CD4-positive, alpha-beta T cell treated with Interleukin-2 at 100 ng/mL for 4 hours (primary cell): ENCODE measurements around the gene CD226.
A peak's percentile ranks its signal among the peaks of the same experiment; 100 is the strongest.
"Not testable (repeated sequence)": the region's sequence is repeated elsewhere in the genome, so short reads cannot be mapped to it uniquely, and the experiment has no call there.

Experiments
- DNase-seq: peaks from one replicate; pipeline ENCODE4 v3.0.0-alpha.2; 2020; ENCODE audit warnings: low spot score

Gene CD226

DNA sequence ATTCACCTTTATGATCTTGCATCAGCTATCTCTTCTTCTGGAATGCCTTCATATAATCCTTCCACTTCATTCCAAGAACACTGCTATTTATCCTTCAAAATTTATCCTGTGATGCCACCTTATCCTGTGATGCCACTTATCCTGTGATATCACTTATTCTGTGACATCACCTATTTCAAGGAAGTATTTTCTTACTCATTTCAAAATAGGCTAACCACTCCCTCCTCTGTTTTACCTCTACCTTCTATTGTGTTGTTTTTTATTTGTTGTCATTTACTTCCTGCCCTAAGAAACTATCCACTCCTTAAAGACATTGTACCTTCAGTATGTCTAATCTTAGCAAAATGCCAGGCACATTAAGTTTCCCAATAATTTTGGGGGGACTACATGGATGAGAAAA is 38.8 kb downstream of the CD226 start:
- DNase-seq = peak; percentile 11

DNA sequence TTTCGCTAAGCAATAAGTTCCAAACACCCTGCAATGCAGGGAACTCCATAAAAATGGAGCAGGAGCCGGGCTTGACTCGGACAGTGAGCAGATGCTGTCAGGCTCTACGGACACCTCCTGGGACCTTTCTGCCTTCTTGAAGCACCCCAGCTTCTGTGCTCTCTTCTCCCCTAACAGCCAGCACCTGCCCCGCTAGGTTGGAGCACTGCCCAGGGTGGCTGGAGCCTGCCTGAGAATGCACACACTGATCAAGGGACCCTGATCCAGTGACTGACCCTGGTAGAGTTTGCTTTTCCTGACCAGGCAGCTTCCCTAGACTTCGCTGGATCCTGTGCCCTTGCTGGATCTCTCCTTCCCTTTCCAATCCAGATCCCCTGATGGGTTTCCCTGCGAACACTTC is 40.9 kb downstream of the CD226 start:
- DNase-seq = no peak

- no peak for DNase-seq
These were observed 46.7 kb downstream of the CD226 start for GRCh38 chr18:69900941-69901340.

DNA sequence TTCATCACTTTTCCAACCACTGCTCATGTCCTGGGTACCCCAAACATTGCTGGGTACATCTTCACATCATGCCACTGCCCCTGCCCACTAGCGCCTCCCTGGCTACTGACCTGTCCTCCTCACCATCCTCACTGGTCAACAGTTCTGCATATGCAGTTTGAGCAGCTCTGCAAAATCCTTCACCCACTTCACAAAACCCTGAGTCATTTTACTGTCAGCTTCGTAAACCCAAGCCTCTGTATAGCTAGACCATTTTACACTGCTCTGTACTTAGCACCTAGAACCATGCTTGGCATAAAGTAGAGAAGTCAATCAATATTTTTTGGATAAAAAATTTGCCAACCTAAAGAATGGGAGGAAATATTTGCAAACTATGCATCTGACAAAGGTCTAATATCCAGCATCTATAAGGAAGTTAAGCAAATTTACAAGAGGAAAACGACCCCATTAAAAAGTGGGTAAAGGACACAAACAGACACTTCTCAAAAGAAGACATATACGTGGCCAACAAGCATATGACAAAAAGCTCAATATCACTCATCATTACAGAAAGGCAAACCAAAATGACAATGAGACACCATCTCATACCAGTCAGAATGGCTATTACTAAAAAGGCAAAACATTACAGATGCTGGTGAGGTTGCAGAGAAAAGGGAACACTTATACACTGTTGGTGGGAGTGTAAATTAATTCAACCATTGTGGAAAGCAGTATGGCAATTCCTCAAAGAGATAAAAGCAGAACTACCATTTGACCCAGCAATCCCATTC is 48.3 kb downstream of the CD226 start:
- not testable (repeated sequence) for DNase-seq

- no peak for DNase-seq
These were observed 49.3 kb downstream of the CD226 start for GRCh38 chr18:69898241-69898861.

DNA sequence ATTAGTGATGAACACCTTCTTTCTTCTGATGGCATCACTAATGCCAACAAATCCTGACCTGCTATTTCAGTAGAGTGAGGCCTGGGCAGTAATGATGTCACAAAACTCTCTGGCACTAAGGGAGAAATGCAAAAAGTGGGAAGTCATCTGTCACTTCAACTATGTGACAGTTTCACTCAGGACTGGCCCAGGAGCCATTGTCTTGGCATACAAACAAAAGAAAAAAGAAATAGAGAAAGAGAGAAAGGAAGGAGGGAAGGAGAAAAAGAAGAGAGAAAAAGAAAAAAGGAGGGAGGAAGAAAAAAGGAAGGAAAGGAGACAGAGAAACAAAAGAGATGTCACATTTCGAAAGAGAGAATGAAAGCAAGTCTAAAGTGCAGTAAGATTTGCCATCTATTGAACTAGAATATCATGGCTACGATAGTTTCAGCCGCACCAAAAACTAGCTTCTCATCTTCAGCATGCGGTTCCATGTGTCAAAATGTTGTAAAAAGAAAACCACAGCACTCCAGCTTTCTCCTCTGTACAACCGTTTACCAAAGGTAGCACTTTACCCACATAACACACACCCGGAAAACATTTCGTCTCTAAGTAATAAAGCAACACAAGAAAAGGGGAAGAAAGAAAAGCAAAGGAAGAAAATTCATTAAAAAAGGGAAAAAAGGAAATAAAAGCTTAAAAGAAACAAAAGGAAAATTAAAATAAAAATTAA is 50.1 kb downstream of the CD226 start:
- DNase-seq = peak; percentile 57

- peak; percentile 56 for DNase-seq
These were observed 52.3 kb downstream of the CD226 start for GRCh38 chr18:69895066-69896047.

GRCh38 chr18:69894467-69894866 is 53.2 kb downstream of the CD226 start:
- no peak for DNase-seq

DNA sequence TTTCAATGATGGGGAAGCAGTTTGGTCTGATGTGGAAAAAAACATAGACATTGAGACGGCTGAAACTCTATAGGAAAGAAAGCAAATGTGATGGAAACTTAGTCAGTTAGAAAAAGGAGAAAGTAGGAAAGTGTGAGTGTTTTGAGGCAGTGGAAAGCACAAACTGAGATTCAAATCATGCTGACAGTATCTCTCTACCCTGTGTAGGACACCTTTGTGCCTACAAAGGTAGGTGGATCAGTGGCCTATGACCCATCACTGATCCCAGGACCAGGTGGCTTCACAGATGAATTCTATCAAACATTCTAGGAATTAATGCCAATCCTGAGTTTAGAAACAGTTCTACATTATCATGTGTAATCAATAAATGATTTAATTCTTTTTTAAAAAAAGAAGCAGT is 57.1 kb downstream of the CD226 start:
- DNase-seq = no peak

- no peak for DNase-seq
These were observed 58.7 kb downstream of the CD226 start for GRCh38 chr18:69889009-69889408.

DNA sequence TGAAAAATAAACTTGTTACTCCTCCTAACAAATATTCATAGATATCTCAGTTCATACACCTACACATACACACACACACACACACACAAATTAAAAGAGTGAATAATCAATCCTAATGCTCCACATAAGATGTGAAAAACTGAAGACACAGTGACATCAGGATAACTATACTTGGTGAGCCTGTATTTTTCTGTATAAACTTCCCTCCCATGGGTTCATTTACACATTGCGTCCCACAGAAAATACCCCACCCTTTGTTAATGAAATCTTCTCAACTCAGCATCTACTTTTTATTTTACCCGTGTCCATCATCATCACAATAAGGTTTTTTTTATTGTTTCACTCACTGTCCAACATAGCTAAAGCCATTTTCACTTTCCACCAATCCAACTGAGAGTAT is 60.4 kb downstream of the CD226 start:
- DNase-seq = no peak

GRCh38 chr18:69885841-69886531 is 61.7 kb downstream of the CD226 start:
- DNase-seq = peak; percentile 73

- no peak for DNase-seq
These were observed 62.3 kb downstream of the CD226 start for GRCh38 chr18:69885355-69885754.

GRCh38 chr18:69883781-69884180 is 63.9 kb downstream of the CD226 start:
- no peak for DNase-seq

GRCh38 chr18:69882965-69883668 is 64.6 kb downstream of the CD226 start:
- DNase-seq = no peak

DNA sequence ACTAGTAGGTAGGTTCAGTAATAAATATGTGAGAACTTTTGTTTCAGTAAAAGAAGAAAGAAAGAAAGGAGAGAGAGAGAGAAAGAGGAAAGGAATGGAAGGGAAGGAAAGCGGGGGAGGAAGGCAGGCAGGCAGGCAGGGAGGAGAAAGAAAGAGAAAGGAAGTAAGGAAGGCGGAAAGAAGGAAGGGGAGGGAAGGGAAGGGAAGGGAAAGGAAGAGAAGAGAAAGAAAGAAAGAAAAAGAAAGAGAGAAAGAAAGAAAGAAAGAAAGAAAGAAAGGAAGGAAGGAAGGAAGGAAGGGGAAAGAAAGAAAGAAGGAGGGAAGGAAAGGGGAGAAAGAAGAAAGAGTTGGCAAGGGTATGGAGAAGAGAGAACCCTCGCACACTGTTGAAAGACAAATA is 67.6 kb downstream of the CD226 start:
- DNase-seq = no peak

GRCh38 chr18:69879051-69879450 is 68.6 kb downstream of the CD226 start:
- not testable (repeated sequence) for DNase-seq

GRCh38 chr18:69878213-69878933 is 69.3 kb downstream of the CD226 start:
- DNase-seq = no peak

DNA sequence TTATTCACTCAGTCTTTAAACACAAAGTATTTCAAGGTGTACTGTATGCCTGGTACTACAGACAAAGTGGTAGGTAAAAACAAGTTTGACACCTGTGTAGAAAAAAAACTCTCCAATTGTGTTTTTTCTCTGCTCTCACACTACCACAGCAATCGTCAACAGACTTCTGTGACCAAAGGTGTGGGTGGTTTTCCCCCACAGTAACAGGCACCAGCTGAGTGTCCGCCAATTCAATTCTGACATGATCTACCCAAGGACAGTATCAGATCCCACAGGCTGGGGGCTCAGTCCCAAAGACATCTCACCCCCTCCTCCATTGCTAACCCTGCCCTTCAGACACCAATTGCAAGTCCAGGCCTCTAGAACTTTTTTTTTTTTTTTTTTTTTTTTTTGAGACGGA is 71.2 kb downstream of the CD226 start:
- DNase-seq = no peak

- no peak for DNase-seq
These were observed 73.6 kb downstream of the CD226 start for GRCh38 chr18:69874058-69874457.
